Measurements from ENCODE around the gene PPP1R13B.

Gene PPP1R13B

GRCh38 chr14:103704708-103705107 lies 142.7 kb downstream of the PPP1R13B start:
- H3K36me3 ChIP-seq, result peaks cover 95% of the 10 kb centered on the region
- H3K9me3 ChIP-seq, result no peaks in the 10 kb centered on the region
- no peak overlapping the region for H3K4me3 ChIP-seq (ENCODE audit: low read depth in 1 of 2, low read length in 1 of 2)
- no peaks in the 10 kb centered on the region for H3K27me3 ChIP-seq
- H3K4me1 ChIP-seq (ENCODE audit: control insufficient read depth in 1 of 2, insufficient read depth in 1 of 2, low read depth in 1 of 2, low read length in 1 of 2), result no peaks in the 10 kb centered on the region
- no peak overlapping the region for H3K27ac ChIP-seq
- no peak for TF ChIP-seq CTCF (IDR thresholded peaks at IDR 0.05)

- peak overlapping the region; percentile 25 for H3K27ac ChIP-seq
- H3K4me1 ChIP-seq (ENCODE audit: control insufficient read depth in 1 of 2, insufficient read depth in 1 of 2, low read depth in 1 of 2, low read length in 1 of 2), result no peaks in the 10 kb centered on the region
- H3K4me3 ChIP-seq (ENCODE audit: low read depth in 1 of 2, low read length in 1 of 2), result no peak overlapping the region
- TF ChIP-seq CTCF (IDR thresholded peaks at IDR 0.05), result no peak
- H3K36me3 ChIP-seq, result peaks cover 98% of the 10 kb centered on the region
- H3K9me3 ChIP-seq, result no peaks in the 10 kb centered on the region
- no peaks in the 10 kb centered on the region for H3K27me3 ChIP-seq
Observed at GRCh38 chr14:103703433-103704385, 143.7 kb downstream of the PPP1R13B start.

- Histone ChIP-seq H3K27ac (no peak overlapping the region), H3K4me1 (ENCODE audit: control insufficient read depth in 1 of 2, insufficient read depth in 1 of 2, low read depth in 1 of 2, low read length in 1 of 2) (no peaks in the 10 kb centered on the region), H3K9me3 (no peaks in the 10 kb centered on the region), H3K36me3 (peaks cover 98% of the 10 kb centered on the region), H3K4me3 (ENCODE audit: low read depth in 1 of 2, low read length in 1 of 2) (no peak overlapping the region), H3K27me3 (no peaks in the 10 kb centered on the region)
- TF ChIP-seq CTCF (IDR thresholded peaks at IDR 0.05), result no peak
Observed at GRCh38 chr14:103702497-103703432, 144.6 kb downstream of the PPP1R13B start.

- H3K4me1 ChIP-seq (ENCODE audit: control insufficient read depth in 1 of 2, insufficient read depth in 1 of 2, low read depth in 1 of 2, low read length in 1 of 2), result no peaks in the 10 kb centered on the region
- TF ChIP-seq CTCF (IDR thresholded peaks at IDR 0.05), result no peak
- H3K27me3 ChIP-seq, result no peaks in the 10 kb centered on the region
- no peak overlapping the region for H3K4me3 ChIP-seq (ENCODE audit: low read depth in 1 of 2, low read length in 1 of 2)
- H3K27ac ChIP-seq, result no peak overlapping the region
- peaks cover 98% of the 10 kb centered on the region for H3K36me3 ChIP-seq
- H3K9me3 ChIP-seq, result no peaks in the 10 kb centered on the region
Observed at GRCh38 chr14:103702095-103702494, 145.3 kb downstream of the PPP1R13B start.

- no peak for TF ChIP-seq CTCF (IDR thresholded peaks at IDR 0.05)
- Histone ChIP-seq H3K4me3 (ENCODE audit: low read depth in 1 of 2, low read length in 1 of 2) (no peak overlapping the region), H3K27ac (no peak overlapping the region), H3K9me3 (no peaks in the 10 kb centered on the region), H3K36me3 (peaks cover 98% of the 10 kb centered on the region), H3K27me3 (no peaks in the 10 kb centered on the region), H3K4me1 (ENCODE audit: control insufficient read depth in 1 of 2, insufficient read depth in 1 of 2, low read depth in 1 of 2, low read length in 1 of 2) (no peaks in the 10 kb centered on the region)
Observed at GRCh38 chr14:103700753-103701490, 146.5 kb downstream of the PPP1R13B start.
